SH-SY5Y (cell line): ENCODE data around the gene LDB2.

Source experiments
- GATA2 ChIP-seq: IDR thresholded peaks from 2 replicates; pipeline ENCODE4 v1.6.1; 2011; ENCODE audit warnings: mild to moderate bottlenecking, low read depth, low read length
- GATA3 ChIP-seq: IDR thresholded peaks from 2 replicates; pipeline ENCODE4 v1.6.1; 2011; ENCODE audit warnings: low read depth, mild to moderate bottlenecking, low read length, moderate library complexity

The LDB2 gene

GRCh38 chr4:16652732-16653305 is 245.6 kb downstream of the LDB2 start:
- TF ChIP-seq GATA3 (no peak), GATA2 (no peak)

- TF ChIP-seq GATA2 (no peak), GATA3 (no peak)
These were observed 252.0 kb downstream of the LDB2 start for GRCh38 chr4:16646459-16646858.

- TF ChIP-seq GATA2 (no peak), GATA3 (no peak)
These were observed 254.6 kb downstream of the LDB2 start for GRCh38 chr4:16643893-16644292.

DNA sequence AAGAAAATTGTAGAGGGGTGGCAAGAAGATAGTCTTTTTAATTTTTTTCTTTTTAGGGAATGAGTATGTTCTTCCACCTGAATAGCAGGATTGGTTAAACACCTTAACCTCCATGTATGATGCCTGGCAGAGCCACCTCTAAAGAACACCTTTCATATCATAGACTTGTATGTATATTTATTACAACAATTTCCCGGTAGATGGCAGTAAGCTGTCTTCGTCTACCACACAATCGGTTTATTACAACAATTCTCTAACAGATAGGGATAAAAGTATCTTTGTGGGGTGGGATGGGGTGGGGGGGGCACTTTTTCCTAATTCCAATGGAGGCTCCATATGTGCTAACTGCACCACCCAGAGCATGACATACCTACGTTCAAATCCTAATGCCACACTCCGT is 255.5 kb downstream of the LDB2 start:
- TF ChIP-seq GATA3 (no peak), GATA2 (no peak)

GRCh38 chr4:16641971-16642370 is 256.5 kb downstream of the LDB2 start:
- TF ChIP-seq GATA2: no peak
- no peak for TF ChIP-seq GATA3

GRCh38 chr4:16636912-16637630 is 261.4 kb downstream of the LDB2 start:
- TF ChIP-seq GATA3: no peak
- TF ChIP-seq GATA2: no peak

GRCh38 chr4:16636304-16636703 is 262.1 kb downstream of the LDB2 start:
- TF ChIP-seq GATA2 (no peak), GATA3 (no peak)

DNA sequence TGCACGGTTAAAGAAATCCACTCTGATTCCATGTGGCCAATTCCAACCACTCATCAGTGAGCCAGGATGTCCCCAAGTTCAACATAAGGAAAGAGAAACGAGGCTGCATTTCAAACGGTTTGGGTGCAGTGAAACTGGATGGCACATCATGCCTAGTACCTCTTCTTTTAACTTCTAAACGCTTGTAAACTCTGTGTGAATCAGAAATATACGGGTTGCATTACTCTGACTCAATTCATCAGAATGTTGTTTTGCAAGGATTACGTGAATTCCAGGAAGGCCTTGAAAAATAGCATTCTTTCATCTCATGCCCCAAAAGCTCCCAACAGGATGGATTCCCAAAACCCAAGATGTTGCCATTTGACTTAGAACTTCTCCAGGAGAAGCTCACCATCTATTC is 270.4 kb downstream of the LDB2 start:
- TF ChIP-seq GATA2: no peak

GRCh38 chr4:16626945-16627344 is 271.5 kb downstream of the LDB2 start:
- TF ChIP-seq GATA2 (no peak), GATA3 (no peak)

DNA sequence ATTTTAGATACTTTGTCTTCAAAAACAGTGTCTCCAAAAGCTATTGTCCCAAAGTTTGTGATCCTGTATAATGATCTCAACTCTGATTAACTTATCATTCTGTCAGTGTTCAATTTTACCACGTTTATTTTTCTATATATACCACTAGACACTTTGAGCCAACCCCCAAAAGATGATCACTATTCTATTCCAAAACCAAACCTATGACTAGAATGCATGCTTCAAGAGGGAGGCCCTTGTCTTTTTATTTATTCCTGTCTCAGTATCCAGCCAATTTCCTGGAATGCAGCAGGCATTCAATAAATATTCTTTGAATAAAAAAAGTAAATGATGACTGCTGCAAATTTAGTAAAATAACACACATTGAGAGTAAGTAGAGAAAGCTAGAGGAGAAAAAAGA is 275.6 kb downstream of the LDB2 start:
- no peak for TF ChIP-seq GATA2
- no peak for TF ChIP-seq GATA3

DNA sequence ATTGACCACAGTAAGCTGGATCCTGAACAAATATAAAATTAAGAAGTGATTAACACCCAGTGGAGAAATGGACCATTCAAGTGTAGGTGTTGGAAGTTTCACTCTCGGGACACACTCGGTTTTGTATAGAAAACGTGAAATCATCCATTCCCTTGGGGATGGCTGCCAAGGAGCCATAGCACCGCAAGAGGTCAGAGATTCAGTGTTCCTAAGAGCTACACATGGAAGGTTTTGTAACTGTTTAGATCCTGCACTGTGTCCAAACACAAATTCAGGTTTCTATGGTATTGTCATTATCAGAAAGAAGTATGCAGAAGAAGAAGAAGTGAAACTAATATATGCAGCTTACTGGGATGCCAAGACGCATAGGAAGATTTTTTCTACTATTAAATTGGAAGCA is 281.0 kb downstream of the LDB2 start:
- TF ChIP-seq GATA2 (no peak), GATA3 (no peak)

DNA sequence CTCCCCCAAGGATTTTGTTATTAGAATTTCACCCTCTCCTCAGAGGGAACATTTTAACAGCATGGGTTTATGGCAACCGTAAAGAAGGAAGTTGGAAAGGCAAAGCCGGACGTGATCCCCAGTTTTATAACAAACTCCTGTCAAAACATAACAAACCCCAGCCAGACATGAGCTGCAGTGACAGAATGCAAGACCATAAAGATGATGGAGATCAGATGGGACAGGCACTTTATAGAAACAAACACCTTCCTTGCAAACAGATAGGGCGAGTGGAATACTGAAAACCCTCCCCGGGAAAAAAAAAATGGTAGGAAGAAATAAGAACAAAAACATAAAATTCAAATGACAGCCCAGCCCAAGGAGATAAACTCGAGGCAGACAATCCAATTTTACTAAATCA is 281.4 kb downstream of the LDB2 start:
- TF ChIP-seq GATA2 (no peak), GATA3 (no peak)

- TF ChIP-seq GATA3 (no peak), GATA2 (no peak)
These were observed 289.2 kb downstream of the LDB2 start for GRCh38 chr4:16609170-16609758.

DNA sequence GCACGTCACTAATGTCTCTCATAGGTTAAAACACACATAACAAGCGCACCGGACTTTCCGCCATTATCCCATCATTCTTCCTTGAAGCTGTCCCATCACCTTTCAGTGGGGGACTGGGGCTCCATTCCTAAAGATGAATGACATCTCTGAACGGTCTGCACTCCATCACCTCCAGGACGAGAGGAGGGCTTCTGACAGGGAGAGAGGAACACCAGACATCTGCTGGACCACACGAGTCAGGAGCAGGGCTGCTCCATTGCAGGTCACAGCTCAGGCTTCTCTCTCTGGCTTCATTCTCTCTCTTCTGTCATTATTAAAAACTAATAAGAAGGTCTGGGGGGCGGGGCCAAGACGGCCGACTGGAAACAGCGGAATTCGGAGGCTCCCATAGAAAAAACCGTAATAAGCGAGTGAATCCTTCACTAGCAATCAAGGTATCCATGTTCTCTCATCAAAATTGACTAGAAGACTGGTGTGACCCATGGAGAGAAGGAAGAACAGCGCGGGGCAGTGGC is 289.8 kb downstream of the LDB2 start:
- no peak for TF ChIP-seq GATA2
- no peak for TF ChIP-seq GATA3

- no peak for TF ChIP-seq GATA3
- TF ChIP-seq GATA2: no peak
These were observed 290.3 kb downstream of the LDB2 start for GRCh38 chr4:16608123-16608522.

GRCh38 chr4:16607241-16608066 is 291.0 kb downstream of the LDB2 start:
- no peak for TF ChIP-seq GATA3
- no peak for TF ChIP-seq GATA2

DNA sequence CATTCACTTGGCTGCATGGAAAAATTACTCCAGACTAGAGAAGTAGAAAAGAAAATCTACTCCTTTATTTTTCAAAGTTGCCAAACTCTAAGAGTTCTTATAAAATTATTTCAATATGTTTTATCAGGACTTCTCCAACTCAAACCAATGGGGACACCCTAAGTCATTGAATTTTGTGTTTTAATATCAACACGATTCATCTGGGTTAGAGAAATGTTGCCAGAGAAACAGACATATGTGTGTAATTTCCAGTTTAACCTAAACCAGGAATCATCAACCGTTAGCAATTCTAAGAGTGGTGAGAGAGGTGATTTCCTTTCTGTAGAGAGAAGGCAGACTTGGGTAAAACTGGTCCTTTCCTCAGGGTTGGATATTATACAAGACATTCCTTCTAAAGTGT is 291.8 kb downstream of the LDB2 start:
- no peak for TF ChIP-seq GATA3
- TF ChIP-seq GATA2: no peak
